Measurements from ENCODE around the gene JCAD.

- TF ChIP-seq CTCF (IDR thresholded peaks at IDR 0.05) (no peak), ZFX (IDR thresholded peaks at IDR 0.05; ENCODE audit: borderline replicate concordance) (no peak)
These were observed 66.0 kb downstream of the JCAD start for GRCh38 chr10:29993319-29993915.

Measured in 22Rv1 (cell line).